ENCODE measurements around the gene STEAP1B. TPM values are rescaled to one million over a fixed set of nuclear protein-coding genes. Genes with fewer than 3 reads are reported as not detected.

STEAP1B gene
- total RNA-seq, 2 experiments from 2014 or later = not detected

DNA sequence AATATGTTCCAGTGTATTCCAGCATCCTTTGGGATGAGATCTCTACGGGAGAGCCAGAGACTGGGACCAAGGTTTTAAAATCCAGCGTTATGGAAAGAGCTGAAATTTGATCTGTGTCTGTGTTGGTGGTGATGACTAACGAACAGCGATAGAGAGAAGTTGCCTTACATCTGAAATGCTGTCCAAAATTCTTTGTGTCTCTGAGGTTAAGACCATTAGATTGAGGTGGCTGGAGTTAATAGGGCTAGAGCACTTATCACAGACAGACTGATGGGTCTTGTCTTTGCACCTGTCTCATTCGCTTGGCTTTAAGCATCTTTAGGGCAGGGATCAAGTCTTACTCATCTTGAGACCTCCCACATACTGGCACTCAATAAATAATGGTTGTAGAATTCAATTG, 102.0 kb downstream of the STEAP1B start:
- Histone ChIP-seq H3K27ac (ENCODE audit: low read depth in 1 of 2, low read length in 2 of 2) (no peak overlapping the region), H3K9me3 (ENCODE audit: control insufficient read depth in 1 of 2, insufficient read depth in 1 of 2, low read length in 2 of 2) (no peaks in the 10 kb centered on the region), H3K4me1 (ENCODE audit: insufficient read depth, low read length) (peaks cover 9% of the 10 kb centered on the region), H3K4me3 (ENCODE audit: low read length) (no peak overlapping the region), H3K27me3 (ENCODE audit: control insufficient read depth in 1 of 2, insufficient read depth in 2 of 2, low read length in 2 of 2) (peaks cover 0 to 2% of the 10 kb centered on the region in 2 experiments), H3K36me3 (ENCODE audit: insufficient read depth, low read length) (no peaks in the 10 kb centered on the region)
- Mint-ChIP-seq H3K27ac (no peak overlapping the region), H3K9me3 (no peaks in the 10 kb centered on the region), H3K36me3 (ENCODE audit: low read depth) (no peaks in the 10 kb centered on the region), H3K4me1 (ENCODE audit: low read depth) (peaks cover 9% of the 10 kb centered on the region), H3K27me3 (no peaks in the 10 kb centered on the region), H3K4me3 (no peak overlapping the region)
- DNase-seq = no peak
- ChIA-PET POLR2A (no interaction called here), CTCF (no interaction called here)
- ATAC-seq (ENCODE audit: poor library complexity) = no peak
- TF ChIP-seq, protein P1, sequence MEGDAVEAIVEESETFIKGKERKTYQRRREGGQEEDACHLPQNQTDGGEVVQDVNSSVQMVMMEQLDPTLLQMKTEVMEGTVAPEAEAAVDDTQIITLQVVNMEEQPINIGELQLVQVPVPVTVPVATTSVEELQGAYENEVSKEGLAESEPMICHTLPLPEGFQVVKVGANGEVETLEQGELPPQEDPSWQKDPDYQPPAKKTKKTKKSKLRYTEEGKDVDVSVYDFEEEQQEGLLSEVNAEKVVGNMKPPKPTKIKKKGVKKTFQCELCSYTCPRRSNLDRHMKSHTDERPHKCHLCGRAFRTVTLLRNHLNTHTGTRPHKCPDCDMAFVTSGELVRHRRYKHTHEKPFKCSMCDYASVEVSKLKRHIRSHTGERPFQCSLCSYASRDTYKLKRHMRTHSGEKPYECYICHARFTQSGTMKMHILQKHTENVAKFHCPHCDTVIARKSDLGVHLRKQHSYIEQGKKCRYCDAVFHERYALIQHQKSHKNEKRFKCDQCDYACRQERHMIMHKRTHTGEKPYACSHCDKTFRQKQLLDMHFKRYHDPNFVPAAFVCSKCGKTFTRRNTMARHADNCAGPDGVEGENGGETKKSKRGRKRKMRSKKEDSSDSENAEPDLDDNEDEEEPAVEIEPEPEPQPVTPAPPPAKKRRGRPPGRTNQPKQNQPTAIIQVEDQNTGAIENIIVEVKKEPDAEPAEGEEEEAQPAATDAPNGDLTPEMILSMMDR (IDR thresholded peaks at IDR 0.05) = no peak
- intact Hi-C loops (cut with DNase I, micrococcal nuclease) = no loop called here

DNA sequence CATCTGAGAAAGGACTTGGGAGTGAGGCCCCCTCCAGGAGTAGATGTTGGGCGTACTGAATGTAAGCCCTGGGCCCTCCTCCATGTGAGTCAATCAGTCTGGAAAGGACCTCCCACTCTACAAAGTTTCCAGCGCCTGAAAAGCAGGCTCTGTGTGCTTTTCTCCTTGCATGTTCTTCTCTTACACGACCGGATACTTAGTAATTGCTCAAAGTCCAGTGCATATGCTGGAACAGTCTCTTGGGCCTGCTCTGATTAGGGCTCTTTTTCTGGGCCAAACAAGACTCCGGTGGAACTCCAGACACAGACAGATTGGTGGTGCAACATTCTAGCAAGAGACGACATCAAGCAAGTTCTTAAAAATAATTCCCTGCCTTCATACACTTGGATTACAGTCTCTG, 104.8 kb downstream of the STEAP1B start:
- Mint-ChIP-seq H3K27me3 (no peaks in the 10 kb centered on the region), H3K9me3 (no peaks in the 10 kb centered on the region), H3K36me3 (ENCODE audit: low read depth) (no peaks in the 10 kb centered on the region), H3K4me3 (no peak overlapping the region), H3K4me1 (ENCODE audit: low read depth) (no peaks in the 10 kb centered on the region), H3K27ac (no peak overlapping the region)
- intact Hi-C loops (cut with DNase I, micrococcal nuclease) = no loop called here
- no peak for DNase-seq
- H3K9me3 ChIP-seq (ENCODE audit: control insufficient read depth in 1 of 2, insufficient read depth in 1 of 2, low read length in 2 of 2) = no peaks in the 10 kb centered on the region
- TF ChIP-seq, protein P1 (IDR thresholded peaks at IDR 0.05) = no peak
- ATAC-seq (ENCODE audit: poor library complexity) = no peak
- H3K36me3 ChIP-seq (ENCODE audit: insufficient read depth, low read length) = no peaks in the 10 kb centered on the region
- CTCF ChIA-PET = no interaction called here
- H3K27me3 ChIP-seq (ENCODE audit: control insufficient read depth in 1 of 2, insufficient read depth in 2 of 2, low read length in 2 of 2) = peaks cover 0 to 2% of the 10 kb centered on the region in 2 experiments
- no peak overlapping the region for H3K4me3 ChIP-seq (ENCODE audit: low read length)
- no peak overlapping the region for H3K27ac ChIP-seq (ENCODE audit: low read depth in 1 of 2, low read length in 2 of 2)
- POLR2A ChIA-PET = no interaction called here
- H3K4me1 ChIP-seq (ENCODE audit: insufficient read depth, low read length) = no peaks in the 10 kb centered on the region

GRCh38 chr7:22394739-22395138, 105.2 kb downstream of the STEAP1B start:
- Mint-ChIP-seq H3K27me3 (no peaks in the 10 kb centered on the region), H3K4me3 (no peak overlapping the region), H3K4me1 (ENCODE audit: low read depth) (no peaks in the 10 kb centered on the region), H3K36me3 (ENCODE audit: low read depth) (no peaks in the 10 kb centered on the region), H3K27ac (no peak overlapping the region), H3K9me3 (no peaks in the 10 kb centered on the region)
- ATAC-seq (ENCODE audit: poor library complexity) (no peak), DNase-seq (no peak)
- CTCF ChIA-PET = no interaction called here
- no peaks in the 10 kb centered on the region for H3K4me1 ChIP-seq (ENCODE audit: insufficient read depth, low read length)
- intact Hi-C loops (cut with DNase I, micrococcal nuclease) = no loop called here
- H3K9me3 ChIP-seq (ENCODE audit: control insufficient read depth in 1 of 2, insufficient read depth in 1 of 2, low read length in 2 of 2) = no peaks in the 10 kb centered on the region
- TF ChIP-seq, protein P1 (IDR thresholded peaks at IDR 0.05) = no peak
- H3K36me3 ChIP-seq (ENCODE audit: insufficient read depth, low read length) = no peaks in the 10 kb centered on the region
- POLR2A ChIA-PET = no interaction called here
- no peak overlapping the region for H3K27ac ChIP-seq (ENCODE audit: low read depth in 1 of 2, low read length in 2 of 2)
- H3K4me3 ChIP-seq (ENCODE audit: low read length) = no peak overlapping the region
- H3K27me3 ChIP-seq (ENCODE audit: control insufficient read depth in 1 of 2, insufficient read depth in 2 of 2, low read length in 2 of 2) = peaks cover 0 to 2% of the 10 kb centered on the region in 2 experiments

All from CD4-positive, alpha-beta T cell (primary cell).